Vagina (tissue), 2 donors: ENCODE measurements around the gene THTPA. TPM values are rescaled to one million over a fixed set of nuclear protein-coding genes. Genes with fewer than 3 reads are reported as not detected.

Source experiments
- DNase-seq, 2 donors: peaks; one replicate each; pipeline ENCODE4 v3.0.0-alpha.2; 2017; ENCODE audit errors: extremely low spot score in 2 of 2
- H3K27ac ChIP-seq: fragments of 200-600 bp; sonication (generic); one replicate; pipeline ENCODE4 v1.5.1; 2019
- H3K27me3 ChIP-seq: fragments of 200-600 bp; sonication (generic); one replicate; pipeline ENCODE4 v1.5.1; 2019
- H3K36me3 ChIP-seq, 2 donors: fragments of 200-600 bp; sonication (generic); one replicate each; pipeline ENCODE4 v1.5.1; 2017 to 2019
- H3K4me1 ChIP-seq: fragments of 200-600 bp; sonication (generic); one replicate; pipeline ENCODE4 v1.5.1; 2019
- H3K4me3 ChIP-seq, 2 donors: fragments of 200-600 bp; sonication (generic); 1 replicate in 1 of 2; 2 replicates in 1 of 2; pipeline ENCODE4 v1.5.1; 2016 to 2019
- H3K9me3 ChIP-seq: fragments of 200-600 bp; sonication (generic); one replicate; pipeline ENCODE4 v1.5.1; 2019
- POLR2A ChIP-seq, 2 donors: fragments of 450-650 bp; IDR thresholded peaks; one replicate each; pipeline ENCODE4 v1.6.1; 2017; ENCODE audit warnings: antibody characterized with exemption in 2 of 2, mild to moderate bottlenecking in 2 of 2, moderate library complexity in 2 of 2
- POLR2AphosphoS5 ChIP-seq, 2 donors: sonication (generic); formaldehyde crosslinking; IDR thresholded peaks; one replicate each; pipeline ENCODE4 v1.9.0; 2017; ENCODE audit warnings: antibody characterized with exemption in 2 of 2, mild to moderate bottlenecking in 2 of 2, low read depth in 1 of 2; ENCODE audit not compliant: insufficient read depth in 1 of 2
- intact Hi-C: fragments of 100-400 bp; cut with DNase I; formaldehyde crosslinking; loops from one replicate; pipeline ENCODE4 v1.15.1; 2023
- total RNA-seq: library from RNA; depleted of rRNA; stranded (reverse); fragments of >200 nt; gene quantifications from one replicate; pipeline ENCODE4 v1.2.3, GENCODE V29; 2016
- TF ChIP-seq, protein P1 (sequence below), 3 experiments: fragments of 450-650 bp in 2 of 3; fragments of 200-600 bp in 1 of 3; sonication (generic) in 1 of 3; IDR thresholded peaks; one replicate each; pipeline ENCODE4 v1.5.1; 2017 to 2019; ENCODE audit warnings: antibody characterized with exemption in 3 of 3, mild to moderate bottlenecking in 2 of 3, moderate library complexity in 2 of 3

THTPA gene
- total RNA-seq, 1 donor from 2014 or later = 15.0 TPM

DNA sequence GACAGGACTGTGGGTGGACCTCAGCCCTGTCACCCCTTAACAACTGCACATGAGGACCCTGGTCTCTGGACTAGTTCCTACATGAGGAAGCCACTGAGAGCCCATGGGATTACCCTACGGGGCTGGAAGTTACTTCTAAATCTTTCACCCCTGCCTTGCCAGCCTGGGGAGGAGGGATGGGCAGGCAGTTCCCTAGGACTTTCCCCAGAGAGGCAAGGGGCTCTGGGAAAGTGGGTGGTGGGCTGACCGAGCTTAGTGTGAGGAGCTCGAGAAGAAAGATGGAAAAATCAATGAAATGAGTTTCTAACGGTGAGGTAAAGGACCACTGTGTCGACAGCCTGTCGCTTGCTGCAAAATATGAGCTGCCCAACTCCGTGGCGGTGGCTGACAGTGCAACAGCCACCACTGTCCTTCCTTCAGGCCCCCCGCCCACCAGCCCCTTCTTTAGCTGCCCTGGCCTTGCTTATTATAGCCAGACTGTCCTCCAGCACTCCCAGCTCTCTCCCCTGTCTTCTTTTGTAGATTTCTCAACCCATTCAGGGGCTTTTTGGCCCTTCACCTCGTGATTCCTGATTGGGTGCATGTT, 9.5 kb upstream of the THTPA start:
- no peak for DNase-seq
- TF ChIP-seq, protein P1, sequence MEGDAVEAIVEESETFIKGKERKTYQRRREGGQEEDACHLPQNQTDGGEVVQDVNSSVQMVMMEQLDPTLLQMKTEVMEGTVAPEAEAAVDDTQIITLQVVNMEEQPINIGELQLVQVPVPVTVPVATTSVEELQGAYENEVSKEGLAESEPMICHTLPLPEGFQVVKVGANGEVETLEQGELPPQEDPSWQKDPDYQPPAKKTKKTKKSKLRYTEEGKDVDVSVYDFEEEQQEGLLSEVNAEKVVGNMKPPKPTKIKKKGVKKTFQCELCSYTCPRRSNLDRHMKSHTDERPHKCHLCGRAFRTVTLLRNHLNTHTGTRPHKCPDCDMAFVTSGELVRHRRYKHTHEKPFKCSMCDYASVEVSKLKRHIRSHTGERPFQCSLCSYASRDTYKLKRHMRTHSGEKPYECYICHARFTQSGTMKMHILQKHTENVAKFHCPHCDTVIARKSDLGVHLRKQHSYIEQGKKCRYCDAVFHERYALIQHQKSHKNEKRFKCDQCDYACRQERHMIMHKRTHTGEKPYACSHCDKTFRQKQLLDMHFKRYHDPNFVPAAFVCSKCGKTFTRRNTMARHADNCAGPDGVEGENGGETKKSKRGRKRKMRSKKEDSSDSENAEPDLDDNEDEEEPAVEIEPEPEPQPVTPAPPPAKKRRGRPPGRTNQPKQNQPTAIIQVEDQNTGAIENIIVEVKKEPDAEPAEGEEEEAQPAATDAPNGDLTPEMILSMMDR (IDR thresholded peaks at IDR 0.05) = no peak
- no peak for TF ChIP-seq POLR2A (IDR thresholded peaks at IDR 0.05)
- TF ChIP-seq POLR2AphosphoS5 (IDR thresholded peaks at IDR 0.05; ENCODE audit: insufficient read depth in 1 of 2, low read depth in 1 of 2) = no peak
- Histone ChIP-seq H3K4me3 (no peak overlapping the region), H3K27ac (no peak overlapping the region), H3K36me3 (no peaks in the 10 kb centered on the region), H3K27me3 (no peaks in the 10 kb centered on the region), H3K4me1 (peaks cover 9% of the 10 kb centered on the region), H3K9me3 (no peaks in the 10 kb centered on the region)
- intact Hi-C loops = no loop called here

DNA sequence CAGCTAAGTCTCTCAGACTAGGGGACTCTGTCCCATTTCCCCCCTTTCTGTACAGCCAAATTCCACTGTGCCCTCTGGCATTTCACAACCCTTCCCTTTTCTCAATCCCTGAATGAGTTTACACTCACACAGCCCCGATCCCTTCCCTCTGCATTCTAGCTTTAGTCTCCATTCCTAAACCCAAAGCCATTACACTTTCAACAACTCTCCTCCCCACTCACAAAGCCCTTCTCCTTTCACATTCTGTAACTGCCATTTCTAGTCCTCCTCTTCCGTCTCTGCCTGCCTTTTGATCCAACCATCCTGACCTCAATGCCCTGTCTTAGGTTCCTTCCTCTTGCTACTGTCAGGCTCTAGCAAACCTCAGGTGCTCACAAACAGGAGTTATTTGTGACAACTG, 8.1 kb upstream of the THTPA start:
- no peak overlapping the region for H3K27ac ChIP-seq
- TF ChIP-seq, protein P1 (IDR thresholded peaks at IDR 0.05) = no peak
- TF ChIP-seq POLR2A (IDR thresholded peaks at IDR 0.05) = no peak
- no peak for TF ChIP-seq POLR2AphosphoS5 (IDR thresholded peaks at IDR 0.05; ENCODE audit: insufficient read depth in 1 of 2, low read depth in 1 of 2)
- H3K36me3 ChIP-seq = no peaks in the 10 kb centered on the region
- intact Hi-C loops = no loop called here
- no peak overlapping the region for H3K4me3 ChIP-seq
- DNase-seq = no peak
- H3K4me1 ChIP-seq = peaks cover 9% of the 10 kb centered on the region
- H3K9me3 ChIP-seq = no peaks in the 10 kb centered on the region
- no peaks in the 10 kb centered on the region for H3K27me3 ChIP-seq

DNA sequence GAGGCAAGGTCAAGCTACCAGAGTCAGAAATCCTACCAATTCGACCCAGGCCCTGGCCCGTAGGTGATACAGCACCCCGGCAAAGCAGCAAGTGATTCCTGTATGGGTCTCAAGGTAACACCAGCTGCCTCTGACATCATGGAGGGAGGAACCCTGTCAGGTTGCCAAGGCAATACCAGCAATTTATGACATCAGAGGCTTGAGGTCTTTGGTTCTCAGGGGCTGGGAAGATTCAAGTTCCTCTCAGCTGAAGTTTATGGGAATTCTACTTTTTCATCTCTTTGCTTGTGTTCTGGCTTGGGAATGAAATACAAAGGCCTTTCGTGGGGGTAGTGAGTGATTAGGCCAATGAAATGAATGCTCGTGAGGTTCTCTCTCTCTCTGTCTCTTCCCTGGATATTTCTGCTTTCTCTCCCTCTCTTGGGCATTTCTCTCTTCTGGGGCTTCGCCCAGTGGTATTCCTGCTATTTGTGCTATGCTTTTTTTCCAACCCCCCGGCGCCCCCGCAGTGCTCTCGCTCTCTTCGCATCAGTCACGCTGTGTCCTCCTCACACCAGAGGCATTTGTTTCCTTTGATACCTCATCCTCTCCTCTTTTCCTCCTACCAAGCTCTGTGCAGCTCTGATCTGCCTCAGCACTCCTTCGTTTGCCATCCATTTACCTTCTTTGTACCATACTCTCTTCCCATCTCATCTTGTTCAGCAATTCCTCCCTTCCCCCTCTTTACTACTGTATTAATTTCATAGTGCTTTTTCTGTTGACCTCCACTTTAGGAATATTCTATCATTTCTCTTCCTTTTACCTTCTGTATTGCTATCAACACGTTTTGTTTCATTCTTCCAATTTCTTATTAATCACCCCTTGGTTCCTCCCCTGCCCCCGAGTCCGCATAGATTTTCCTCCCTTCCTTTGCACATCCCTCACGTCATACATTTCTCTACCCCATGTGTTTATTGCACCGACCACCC, 7.4 kb upstream of the THTPA start:
- no peak for DNase-seq
- Histone ChIP-seq H3K9me3 (no peaks in the 10 kb centered on the region), H3K27me3 (no peaks in the 10 kb centered on the region), H3K36me3 (no peaks in the 10 kb centered on the region), H3K4me3 (no peak overlapping the region), H3K4me1 (peaks cover 9% of the 10 kb centered on the region), H3K27ac (no peak overlapping the region)
- TF ChIP-seq, protein P1 (IDR thresholded peaks at IDR 0.05) = no peak
- TF ChIP-seq POLR2A (IDR thresholded peaks at IDR 0.05) (no peak), POLR2AphosphoS5 (IDR thresholded peaks at IDR 0.05; ENCODE audit: insufficient read depth in 1 of 2, low read depth in 1 of 2) (no peak)
- intact Hi-C loops = no loop called here

DNA sequence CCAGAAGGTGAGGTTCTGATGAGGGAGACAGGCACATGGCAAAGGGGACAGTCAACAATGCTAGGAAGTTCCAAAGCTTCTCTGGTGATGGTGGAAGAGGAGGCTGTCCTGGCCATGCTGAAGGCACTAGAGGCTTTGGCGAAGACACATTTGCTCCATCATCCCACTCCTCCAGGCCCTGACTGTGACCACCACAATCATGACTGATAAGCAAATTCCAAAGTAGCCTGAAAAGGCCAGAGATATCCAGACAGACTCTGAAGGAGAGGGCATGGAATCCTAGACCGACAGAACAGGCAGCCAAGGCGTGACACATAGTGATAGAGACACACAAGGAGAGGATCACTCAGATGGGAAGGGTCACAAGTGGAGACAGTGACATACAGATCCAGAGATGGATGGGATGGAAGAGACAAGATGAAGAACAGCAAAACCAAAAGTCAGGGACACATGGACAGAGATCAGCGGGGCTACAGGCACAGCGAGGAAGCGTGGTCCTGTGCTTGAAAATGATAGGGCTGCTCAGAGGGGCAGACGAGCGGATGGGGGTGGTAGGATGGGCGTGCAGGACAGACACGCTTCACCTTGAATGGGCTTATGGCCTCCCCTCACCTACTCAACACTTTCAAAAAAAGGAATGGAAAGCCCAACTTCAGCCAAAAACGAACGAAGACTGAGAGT, 5.8 kb upstream of the THTPA start:
- no peak for TF ChIP-seq POLR2A (IDR thresholded peaks at IDR 0.05)
- no peak for TF ChIP-seq POLR2AphosphoS5 (IDR thresholded peaks at IDR 0.05; ENCODE audit: insufficient read depth in 1 of 2, low read depth in 1 of 2)
- TF ChIP-seq, protein P1 (IDR thresholded peaks at IDR 0.05) = no peak
- intact Hi-C loops = no loop called here
- H3K4me3 ChIP-seq = peak overlapping the region; percentile 47 to 56
- H3K27me3 ChIP-seq = no peaks in the 10 kb centered on the region
- no peaks in the 10 kb centered on the region for H3K9me3 ChIP-seq
- H3K36me3 ChIP-seq = no peaks in the 10 kb centered on the region
- H3K4me1 ChIP-seq = peaks cover 13% of the 10 kb centered on the region
- H3K27ac ChIP-seq = no peak overlapping the region
- DNase-seq = no peak
